ENCODE data around the gene ARHGAP40.

DNA sequence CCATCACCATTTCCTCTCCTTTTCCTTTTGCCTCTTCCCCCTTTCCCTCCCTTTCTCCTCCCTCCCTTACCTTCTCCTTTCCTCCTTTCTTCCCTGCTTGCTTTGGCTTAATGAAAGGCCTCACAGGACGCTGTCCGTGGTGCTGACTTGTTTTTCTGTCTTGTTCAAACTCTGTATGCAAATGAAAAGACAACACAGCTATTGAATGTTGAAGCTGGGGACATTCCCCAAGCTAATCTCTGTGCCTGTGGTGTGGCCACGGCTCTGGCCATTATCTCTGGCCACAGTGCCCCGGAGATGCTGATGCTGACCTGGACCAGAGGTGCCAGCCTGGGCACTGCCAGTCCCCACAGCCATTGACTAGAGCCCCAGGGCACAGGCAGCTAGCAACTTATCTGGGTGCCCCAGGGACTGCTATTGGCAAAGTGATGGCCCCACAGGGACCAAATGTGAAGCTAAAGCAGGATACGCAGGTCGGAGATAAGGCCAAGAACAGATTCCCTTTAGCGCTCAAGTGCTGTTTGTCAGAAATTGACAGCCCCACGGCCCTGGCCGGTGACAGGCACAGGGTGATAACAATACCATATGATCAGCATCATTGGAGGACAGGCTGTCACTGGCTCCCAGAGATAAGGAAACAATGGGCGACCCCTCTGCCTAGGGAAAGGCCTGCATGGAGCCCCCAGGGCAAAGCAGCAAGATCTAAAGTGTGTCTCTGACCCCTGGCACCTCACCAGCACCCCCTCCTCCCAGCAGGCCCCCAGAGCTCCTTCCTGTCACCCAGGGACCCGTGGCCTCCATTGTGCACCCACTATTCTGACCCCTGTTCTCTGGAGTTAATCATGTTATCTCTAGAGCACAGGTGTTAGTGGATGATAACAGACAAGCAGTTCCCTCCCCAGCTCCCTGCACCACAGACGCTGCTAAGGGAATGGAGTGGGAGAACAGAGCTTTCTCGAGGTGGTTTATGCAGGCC is 91.1 kb downstream of the ARHGAP40 start:
- TF ChIP-seq CTCF (conservative IDR thresholded peaks at IDR 0.05; ENCODE audit: low read depth, low read length) (no peak), BHLHE40 (IDR thresholded peaks at IDR 0.05; ENCODE audit: low read depth, low read length) (no peak), POLR2A (IDR thresholded peaks at IDR 0.05; ENCODE audit: low read depth, low read length) (no peak), USF2 (IDR thresholded peaks at IDR 0.05; ENCODE audit: low read depth, low read length) (no peak), SMC3 (IDR thresholded peaks at IDR 0.05; ENCODE audit: low read depth, low read length) (no peak)

All from IMR-90 (cell line).